ENCODE measurements around the gene PMS2.

- TF ChIP-seq CTCF (IDR thresholded peaks at IDR 0.05), result no peak
- no peak for TF ChIP-seq POLR2A (IDR thresholded peaks at IDR 0.05)
- TF ChIP-seq EP300 (IDR thresholded peaks at IDR 0.05), result no peak
Observed at GRCh38 chr7:6026820-6027311, 18.0 kb upstream of the PMS2 start.

All from tibial nerve (tissue), 4 donors.